Esophagus muscularis mucosa (tissue), 4 donors: ENCODE results near the gene CCDC160. TPM values are rescaled to one million over a fixed set of nuclear protein-coding genes. Genes with fewer than 3 reads are reported as not detected.
"Not testable (repeated sequence)": the region's sequence is repeated elsewhere in the genome, so short reads cannot be mapped to it uniquely, and the experiment has no call there.

Source experiments
- DNase-seq: peaks from one replicate; pipeline ENCODE4 v3.0.0-alpha.2; 2017; ENCODE audit errors: extremely low spot score
- H3K27ac ChIP-seq, 4 donors: fragments of 200-600 bp; sonication (generic); replicated peaks in 1 of 4; 1 replicate in 3 of 4; 2 replicates in 1 of 4; pipeline ENCODE4 v1.5.1; 2016 to 2019; ENCODE audit warnings: mild to moderate bottlenecking in 1 of 4
- H3K27me3 ChIP-seq, 4 donors: fragments of 200-600 bp; sonication (generic); one replicate each; pipeline versions ENCODE4 v1.5.1 to v1.6.0; 2016 to 2019
- H3K36me3 ChIP-seq, 4 donors: fragments of 200-600 bp; sonication (generic); one replicate each; pipeline ENCODE4 v1.5.1; 2016 to 2019
- H3K4me1 ChIP-seq, 4 donors: fragments of 200-600 bp; sonication (generic); one replicate each; pipeline ENCODE4 v1.5.1; 2016 to 2019
- H3K4me3 ChIP-seq, 4 donors: fragments of 200-600 bp; sonication (generic); 1 replicate in 2 of 4; 2 replicates in 2 of 4; pipeline ENCODE4 v1.5.1; 2016 to 2019; ENCODE audit warnings: mild to moderate bottlenecking in 4 of 4, moderate library complexity in 1 of 4
- H3K9me3 ChIP-seq, 4 donors: fragments of 200-600 bp; sonication (generic); 1 replicate in 3 of 4; 2 replicates in 1 of 4; pipeline ENCODE4 v1.5.1; 2016 to 2019
- EP300 ChIP-seq: sonication (generic); formaldehyde crosslinking; IDR thresholded peaks from one replicate; pipeline ENCODE4 v1.6.1; 2017; ENCODE audit warnings: antibody characterized with exemption
- POLR2A ChIP-seq: fragments of 450-650 bp; IDR thresholded peaks from one replicate; pipeline ENCODE4 v1.6.1; 2017; ENCODE audit warnings: antibody characterized with exemption, moderate library complexity, mild to moderate bottlenecking, low read depth
- POLR2AphosphoS5 ChIP-seq, 2 donors: sonication (generic); formaldehyde crosslinking; IDR thresholded peaks; one replicate each; pipeline ENCODE4 v1.6.1; 2017; ENCODE audit warnings: antibody characterized with exemption in 2 of 2
- whole genome bisulfite sequencing: methylation state at CpG from one replicate; pipeline ENCODE4 v1.1.5; 2018; 5-methylcytosine and 5-hydroxymethylcytosine counted together
- intact Hi-C: fragments of 100-400 bp; cut with DNase I; formaldehyde crosslinking; loops from one replicate; pipeline ENCODE4 v1.15.1; 2023
- total RNA-seq, 4 donors: library from RNA; depleted of rRNA; stranded (reverse); fragments of >200 nt; gene quantifications; one replicate each; pipeline versions ENCODE4 v1.1.0 to v1.2.1, GENCODE V29; 2016
- TF ChIP-seq, protein P1 (sequence below), 3 experiments: fragments of 200-600 bp in 2 of 3; fragments of 450-650 bp in 1 of 3; sonication (generic) in 2 of 3; IDR thresholded peaks; one replicate each; pipeline ENCODE4 v1.5.1; 2017 to 2019; ENCODE audit warnings: antibody characterized with exemption in 3 of 3, mild to moderate bottlenecking in 2 of 3, moderate library complexity in 1 of 3

CCDC160 gene
- total RNA-seq, 4 donors from 2014 or later: not detected

GRCh38 chrX:134206221-134206620 is 30.8 kb upstream of the CCDC160 start:
- Histone ChIP-seq H3K27ac (no peak overlapping the region), H3K9me3 (peaks cover 0 to 7% (median 0%) of the 10 kb centered on the region in 4 donors), H3K27me3 (peaks cover 0 to 3% (median 0%) of the 10 kb centered on the region in 4 donors), H3K4me3 (no peak overlapping the region), H3K36me3 (no peaks in the 10 kb centered on the region), H3K4me1 (no peaks in the 10 kb centered on the region)
- intact Hi-C loops: no loop called here
- no peak for TF ChIP-seq POLR2A
- TF ChIP-seq, protein P1, sequence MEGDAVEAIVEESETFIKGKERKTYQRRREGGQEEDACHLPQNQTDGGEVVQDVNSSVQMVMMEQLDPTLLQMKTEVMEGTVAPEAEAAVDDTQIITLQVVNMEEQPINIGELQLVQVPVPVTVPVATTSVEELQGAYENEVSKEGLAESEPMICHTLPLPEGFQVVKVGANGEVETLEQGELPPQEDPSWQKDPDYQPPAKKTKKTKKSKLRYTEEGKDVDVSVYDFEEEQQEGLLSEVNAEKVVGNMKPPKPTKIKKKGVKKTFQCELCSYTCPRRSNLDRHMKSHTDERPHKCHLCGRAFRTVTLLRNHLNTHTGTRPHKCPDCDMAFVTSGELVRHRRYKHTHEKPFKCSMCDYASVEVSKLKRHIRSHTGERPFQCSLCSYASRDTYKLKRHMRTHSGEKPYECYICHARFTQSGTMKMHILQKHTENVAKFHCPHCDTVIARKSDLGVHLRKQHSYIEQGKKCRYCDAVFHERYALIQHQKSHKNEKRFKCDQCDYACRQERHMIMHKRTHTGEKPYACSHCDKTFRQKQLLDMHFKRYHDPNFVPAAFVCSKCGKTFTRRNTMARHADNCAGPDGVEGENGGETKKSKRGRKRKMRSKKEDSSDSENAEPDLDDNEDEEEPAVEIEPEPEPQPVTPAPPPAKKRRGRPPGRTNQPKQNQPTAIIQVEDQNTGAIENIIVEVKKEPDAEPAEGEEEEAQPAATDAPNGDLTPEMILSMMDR (IDR thresholded peaks at IDR 0.05): no peak
- TF ChIP-seq EP300: no peak
- no peak for TF ChIP-seq POLR2AphosphoS5 (IDR thresholded peaks at IDR 0.05)
- no peak for DNase-seq
- 60% methylated on average over 3 of the region's 3 CpGs for WGBS

DNA sequence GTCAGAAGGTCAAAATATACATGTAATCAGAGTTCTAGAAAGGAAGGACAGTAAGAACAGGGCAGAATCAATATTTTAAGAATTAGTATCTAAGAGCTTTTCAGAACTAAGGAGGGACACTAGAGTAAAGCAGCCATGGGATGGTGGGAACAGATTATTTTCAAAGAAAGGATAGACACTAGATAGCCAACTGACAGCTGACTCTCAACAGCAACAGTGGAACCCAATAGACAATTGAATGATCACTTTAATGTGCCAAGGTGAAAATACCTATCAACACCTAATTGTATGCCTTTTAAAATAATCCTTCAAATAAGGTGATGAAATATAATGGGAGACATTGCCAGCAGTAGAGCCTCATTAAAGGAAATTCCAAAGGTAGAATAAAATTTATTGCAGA is 26.5 kb upstream of the CCDC160 start:
- Histone ChIP-seq H3K4me1 (no peaks in the 10 kb centered on the region), H3K27ac (no peak overlapping the region), H3K27me3 (no peaks in the 10 kb centered on the region), H3K36me3 (no peaks in the 10 kb centered on the region), H3K4me3 (no peak overlapping the region), H3K9me3 (peaks cover 0 to 7% (median 0%) of the 10 kb centered on the region in 4 donors)
- no peak for DNase-seq
- TF ChIP-seq POLR2A (no peak), POLR2AphosphoS5 (IDR thresholded peaks at IDR 0.05) (no peak), EP300 (no peak)
- TF ChIP-seq, protein P1 (IDR thresholded peaks at IDR 0.05): no peak
- intact Hi-C loops: no loop called here

DNA sequence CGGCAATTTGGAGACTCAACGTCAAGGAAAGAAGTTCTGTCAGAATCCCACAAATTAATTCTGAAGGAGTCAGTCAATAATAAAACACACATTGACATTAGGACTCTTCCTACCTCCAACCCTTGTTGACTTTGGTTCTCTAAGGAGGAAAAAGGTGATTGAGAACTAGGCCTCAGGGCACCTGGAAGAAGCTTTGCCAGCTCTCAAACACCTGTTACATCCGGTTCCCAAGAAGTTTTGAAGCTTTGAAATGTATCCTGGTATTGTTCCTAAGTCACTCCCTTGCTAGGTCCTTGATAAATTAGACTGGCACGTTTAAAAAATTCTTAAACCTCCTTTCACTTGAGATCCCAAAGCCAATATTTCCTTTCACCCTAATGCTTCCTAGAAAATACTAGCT is 1.7 kb upstream of the CCDC160 start:
- Histone ChIP-seq H3K27ac (no peak overlapping the region), H3K4me1 (peaks cover 0 to 12% (median 5%) of the 10 kb centered on the region in 4 donors), H3K9me3 (no peaks in the 10 kb centered on the region), H3K4me3 (no peak overlapping the region), H3K36me3 (no peaks in the 10 kb centered on the region), H3K27me3 (no peaks in the 10 kb centered on the region)
- TF ChIP-seq POLR2AphosphoS5 (IDR thresholded peaks at IDR 0.05): no peak
- TF ChIP-seq, protein P1 (IDR thresholded peaks at IDR 0.05): no peak
- TF ChIP-seq POLR2A: no peak
- TF ChIP-seq EP300: no peak
- 60% methylated on average over 4 of the region's 4 CpGs for WGBS
- no peak for DNase-seq
- intact Hi-C loops: no loop called here

DNA sequence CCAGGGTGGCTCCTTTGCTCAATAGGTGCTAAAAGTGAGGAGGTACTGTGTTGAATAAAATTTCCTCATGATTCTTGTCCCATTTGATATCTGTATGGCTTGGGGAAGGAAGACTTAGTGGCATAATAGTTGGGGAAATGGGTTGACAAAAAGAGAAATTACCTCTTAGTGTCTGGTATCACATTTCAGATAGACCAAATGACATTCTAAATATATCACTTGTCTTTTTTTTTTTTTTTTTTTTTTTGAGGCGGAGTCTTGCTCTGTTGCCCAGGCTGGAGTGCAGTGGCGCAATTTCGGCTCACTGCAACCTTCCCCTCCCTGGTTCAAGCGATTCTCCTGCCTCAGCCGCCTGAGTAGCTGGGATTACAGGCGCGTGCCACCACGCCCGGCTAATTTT is 1.2 kb downstream of the CCDC160 start:
- WGBS: 89% methylated on average over 9 of the region's 9 CpGs
- H3K9me3 ChIP-seq, H3K4me3 ChIP-seq, H3K36me3 ChIP-seq, intact Hi-C loops, DNase-seq, H3K27ac ChIP-seq, H3K27me3 ChIP-seq: not testable (repeated sequence)
- H3K4me1 ChIP-seq: peaks cover 0 to 12% (median 5%) of the 10 kb centered on the region in 4 donors

DNA sequence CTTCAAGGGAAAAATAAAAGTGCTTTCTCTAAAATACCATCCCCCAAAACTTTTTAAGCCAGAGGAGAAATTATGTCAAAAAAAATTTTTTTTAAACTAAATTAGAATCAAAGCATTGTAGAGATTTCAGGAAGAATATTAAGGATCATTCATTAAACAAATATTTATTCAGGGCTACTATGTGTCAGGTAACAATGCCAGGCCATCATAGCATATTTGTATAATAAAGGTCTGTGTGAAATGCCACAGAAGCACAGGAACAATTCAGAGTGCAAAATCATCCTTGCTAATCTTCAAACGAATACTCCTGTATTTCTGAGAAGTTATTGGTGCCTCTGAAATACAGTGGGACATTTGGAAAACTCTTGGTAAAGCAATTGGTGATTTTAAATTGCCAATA is 2.0 kb downstream of the CCDC160 start:
- Histone ChIP-seq H3K4me3 (no peak overlapping the region), H3K27ac (no peak overlapping the region), H3K27me3 (no peaks in the 10 kb centered on the region), H3K9me3 (no peaks in the 10 kb centered on the region), H3K36me3 (no peaks in the 10 kb centered on the region), H3K4me1 (peaks cover 0 to 12% (median 5%) of the 10 kb centered on the region in 4 donors)
- TF ChIP-seq EP300 (no peak), POLR2AphosphoS5 (IDR thresholded peaks at IDR 0.05) (no peak), POLR2A (no peak)
- TF ChIP-seq, protein P1 (IDR thresholded peaks at IDR 0.05): no peak
- WGBS: 56% methylated on average over 1 of the region's 1 CpG
- intact Hi-C loops: no loop called here
- DNase-seq: no peak
